Stimulated activated CD8-positive, alpha-beta memory T cell treated with anti-CD3 and anti-CD28 coated beads, Interleukin-15, amount 100 ng/mL, for 4 hours (primary cell): ENCODE results near the gene C13orf46.

ENCODE experiments used
- DNase-seq, 2 donors: peaks; one replicate each; pipeline ENCODE4 v3.0.0-alpha.2; 2020; ENCODE audit warnings: low read depth in 2 of 2

C13orf46 gene

DNA sequence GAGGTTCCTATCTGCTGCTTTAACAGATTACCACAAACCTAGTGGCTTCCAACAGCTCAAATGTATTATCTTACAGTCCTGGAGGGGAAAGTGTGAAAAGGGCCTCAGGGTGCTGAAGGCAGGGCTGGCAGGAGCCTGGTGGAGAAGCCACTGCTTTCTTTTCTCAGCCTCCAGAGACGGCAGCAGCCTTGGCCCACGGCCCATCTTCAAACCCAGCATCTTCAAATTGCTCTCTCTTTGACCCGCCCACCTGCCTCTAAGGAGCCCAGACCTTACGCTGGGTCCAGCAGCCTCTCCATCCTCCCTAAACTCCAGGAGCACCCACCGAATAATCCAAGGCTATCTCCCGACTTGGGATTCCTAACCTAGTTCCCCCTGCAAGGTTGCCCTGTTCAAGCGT lies 35.6 kb downstream of the C13orf46 start:
- no peak for DNase-seq

DNA sequence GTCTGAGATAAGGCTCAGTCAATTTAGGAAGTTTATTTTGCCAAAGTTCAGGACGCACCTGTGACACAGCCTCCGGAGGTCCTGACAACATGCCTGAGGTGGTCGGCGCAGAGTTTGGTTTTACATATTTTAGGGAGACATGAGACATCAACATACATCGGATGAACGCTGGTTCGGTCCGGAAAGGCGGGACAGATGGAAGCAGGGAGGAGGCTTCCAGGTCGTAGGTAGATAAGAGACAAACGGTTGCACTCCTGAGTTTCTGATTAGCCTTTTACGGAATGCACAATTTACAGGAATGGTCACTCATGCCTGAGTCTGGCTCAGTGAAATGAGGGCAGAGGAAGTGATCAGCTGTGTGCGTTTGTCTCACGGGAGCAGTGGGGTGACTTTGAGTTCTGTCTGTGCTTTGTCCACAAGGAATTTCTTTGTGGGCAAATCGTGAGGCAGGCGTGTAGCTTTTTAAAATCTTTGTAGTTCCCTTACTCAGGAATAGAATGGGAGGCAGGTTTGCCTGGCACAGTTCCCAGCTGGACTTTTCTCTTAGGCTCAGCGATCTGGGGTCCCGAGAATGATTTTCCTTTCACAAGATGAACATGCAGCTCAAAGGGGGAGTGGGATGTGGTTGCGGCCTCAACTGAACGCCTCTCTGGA lies 36.2 kb downstream of the C13orf46 start:
- no peak for DNase-seq

DNA sequence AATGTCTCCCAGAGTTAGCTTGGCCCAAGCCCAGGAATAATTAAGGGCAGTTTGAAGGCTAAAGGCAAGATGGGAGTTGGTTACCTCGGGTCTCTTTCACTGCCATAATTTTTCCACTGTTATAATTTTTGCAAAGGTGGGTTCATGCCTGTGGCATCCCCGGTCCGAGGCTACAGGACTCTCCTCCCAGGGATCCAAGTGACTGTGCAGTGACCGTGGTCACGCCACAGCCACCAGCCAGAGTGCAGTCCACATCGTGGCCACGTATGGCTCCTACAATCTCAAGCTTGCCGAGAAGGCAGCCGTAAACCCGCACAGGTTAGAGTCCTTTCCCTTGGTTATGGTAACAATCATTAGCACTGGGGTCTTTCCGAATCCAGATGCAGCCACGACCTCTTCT lies 36.8 kb downstream of the C13orf46 start:
- DNase-seq, result no peak

DNA sequence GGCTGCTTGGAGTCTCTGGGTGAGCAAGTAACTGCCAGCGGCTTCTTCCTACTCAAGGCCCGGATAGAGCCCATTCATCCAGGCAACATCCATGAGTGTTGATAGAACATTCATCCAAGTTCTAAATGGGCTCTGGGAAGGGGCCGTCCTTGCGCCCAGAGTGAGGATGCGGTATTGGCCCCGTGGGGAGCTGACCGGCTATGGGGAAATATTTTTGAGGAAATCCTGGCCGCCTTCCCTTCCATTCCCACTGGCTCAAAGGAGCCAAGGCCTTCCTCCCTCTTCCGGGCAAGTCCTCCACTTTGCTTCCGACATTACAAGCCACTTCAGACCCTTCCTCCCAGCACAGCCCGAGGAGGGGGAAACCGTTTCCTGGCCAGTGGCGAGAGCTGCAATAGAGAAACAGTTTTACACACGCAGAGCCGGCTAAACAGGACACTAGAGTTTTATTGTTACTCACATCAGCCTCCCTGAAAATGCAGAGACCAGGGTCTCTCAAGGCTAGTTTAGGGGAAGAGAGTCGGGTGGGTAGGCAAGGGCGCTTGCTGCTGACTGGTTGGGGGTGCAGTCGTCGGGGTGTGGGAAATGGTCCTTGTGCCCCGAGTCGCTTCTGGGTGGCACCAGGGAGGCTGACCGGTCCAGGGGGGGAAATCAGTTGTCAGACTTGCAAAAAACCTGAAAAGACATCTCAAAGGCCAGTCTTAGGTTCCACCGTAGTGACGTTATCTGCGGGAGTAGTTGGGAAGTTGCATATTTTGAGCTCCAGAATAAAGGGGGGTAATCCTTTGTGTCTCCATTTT lies 37.5 kb downstream of the C13orf46 start:
- no peak for DNase-seq

DNA sequence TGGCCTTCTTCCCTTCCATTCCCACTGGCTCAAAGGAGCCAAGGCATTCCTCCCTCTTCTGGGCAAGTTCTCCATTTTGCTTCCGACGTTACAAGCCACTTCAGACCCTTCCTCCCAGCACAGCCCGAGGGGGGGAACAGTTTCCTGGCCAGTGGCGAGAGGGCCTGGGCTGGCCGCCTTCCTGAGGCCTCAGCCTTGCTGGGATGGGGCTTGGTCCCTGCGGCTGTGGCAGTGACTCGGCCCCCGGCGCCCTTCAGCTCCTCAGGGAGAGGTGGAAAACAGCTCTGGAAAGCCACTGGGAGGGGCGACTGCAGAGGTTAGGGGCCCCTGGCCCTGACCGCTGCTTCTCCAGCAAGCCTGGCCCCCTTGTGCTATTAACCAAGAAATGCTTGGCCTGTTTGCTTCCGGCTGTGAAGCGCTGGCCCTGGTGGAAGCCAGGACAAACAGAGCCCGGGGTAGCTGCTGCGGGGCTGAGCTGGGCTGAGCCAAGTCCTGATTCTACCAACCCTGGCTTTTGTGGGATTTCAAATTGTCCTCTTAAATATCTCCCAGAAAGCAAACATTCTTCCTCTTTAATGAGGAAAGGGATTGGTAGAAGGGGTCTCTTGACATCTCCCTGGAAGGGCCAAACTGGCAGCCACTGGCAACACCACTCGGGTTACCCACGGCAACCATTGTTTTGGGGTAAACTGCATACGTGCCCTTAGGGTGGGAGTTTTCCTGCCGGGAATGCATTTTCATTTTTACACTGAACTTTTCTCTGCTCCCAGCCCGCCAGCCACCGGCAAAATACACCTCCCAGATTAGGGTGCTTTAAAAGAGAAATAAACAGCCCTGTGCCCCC lies 38.7 kb downstream of the C13orf46 start:
- no peak for DNase-seq

DNA sequence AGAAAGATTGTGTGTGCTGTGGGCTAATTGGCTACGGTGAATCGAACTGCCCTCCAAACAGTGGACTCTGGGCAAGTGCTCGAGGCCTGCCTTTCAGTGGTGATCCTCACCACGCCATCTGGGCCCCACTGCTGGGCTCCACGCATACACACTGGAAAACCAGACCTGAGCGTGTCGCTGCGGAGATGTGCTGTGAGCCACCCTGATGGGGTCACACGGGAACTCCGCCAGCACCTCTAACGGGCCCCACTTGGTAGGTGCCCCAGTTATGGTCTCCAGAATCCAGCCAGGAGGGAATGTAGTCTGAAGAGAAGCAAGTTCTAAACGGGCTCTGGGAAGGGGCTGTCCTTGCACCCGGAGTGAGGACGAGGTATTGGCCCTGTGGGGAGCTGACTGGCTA lies 39.3 kb downstream of the C13orf46 start:
- DNase-seq, result no peak

DNA sequence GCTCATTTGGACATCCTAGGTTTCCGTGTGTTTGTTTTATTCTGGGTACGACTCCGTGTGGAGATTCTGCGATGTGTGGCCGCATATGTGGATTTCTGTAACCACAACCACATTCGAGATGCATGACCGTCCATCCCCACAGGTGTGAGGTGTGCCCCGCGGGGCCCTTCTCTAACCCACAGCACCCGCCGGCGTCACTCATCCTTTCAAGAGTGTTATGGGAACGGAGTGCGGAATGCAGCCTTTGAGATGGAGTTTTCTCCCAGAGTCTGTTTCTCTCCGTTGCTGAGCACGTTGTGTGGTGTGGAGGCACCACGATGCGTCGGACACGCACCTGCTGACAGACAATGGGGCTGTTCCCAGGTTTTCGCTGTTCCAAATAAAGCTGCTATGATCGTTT lies 40.0 kb downstream of the C13orf46 start:
- no peak for DNase-seq

DNA sequence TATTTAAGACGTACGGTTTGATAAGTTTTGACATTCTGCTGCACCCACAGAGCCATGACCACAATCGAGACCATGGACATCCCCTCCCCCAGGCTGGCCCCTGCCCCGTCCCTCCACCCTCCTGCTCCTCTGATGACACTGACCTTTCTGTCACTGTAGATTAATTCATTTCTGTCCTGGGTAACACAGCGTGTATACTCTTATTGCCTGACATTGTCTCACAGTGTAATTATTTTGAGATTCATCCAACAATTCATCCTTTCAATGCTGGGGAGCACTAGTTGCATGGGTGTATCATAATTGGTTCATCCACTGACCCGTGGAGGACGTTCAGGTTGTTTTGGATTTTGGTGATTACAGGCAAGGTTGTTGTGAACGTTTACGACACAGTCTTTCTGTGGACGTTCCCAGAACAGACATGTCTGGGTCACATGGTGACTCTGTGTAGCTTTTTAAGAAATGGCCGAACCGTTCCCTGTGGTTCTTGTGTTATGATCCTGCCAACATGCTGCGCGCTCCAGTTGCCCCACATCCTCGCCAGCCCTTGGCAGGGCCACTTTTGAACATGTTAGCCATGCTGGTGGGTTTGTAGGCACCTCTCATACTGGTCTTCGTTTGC lies 41.9 kb downstream of the C13orf46 start:
- no peak for DNase-seq

DNA sequence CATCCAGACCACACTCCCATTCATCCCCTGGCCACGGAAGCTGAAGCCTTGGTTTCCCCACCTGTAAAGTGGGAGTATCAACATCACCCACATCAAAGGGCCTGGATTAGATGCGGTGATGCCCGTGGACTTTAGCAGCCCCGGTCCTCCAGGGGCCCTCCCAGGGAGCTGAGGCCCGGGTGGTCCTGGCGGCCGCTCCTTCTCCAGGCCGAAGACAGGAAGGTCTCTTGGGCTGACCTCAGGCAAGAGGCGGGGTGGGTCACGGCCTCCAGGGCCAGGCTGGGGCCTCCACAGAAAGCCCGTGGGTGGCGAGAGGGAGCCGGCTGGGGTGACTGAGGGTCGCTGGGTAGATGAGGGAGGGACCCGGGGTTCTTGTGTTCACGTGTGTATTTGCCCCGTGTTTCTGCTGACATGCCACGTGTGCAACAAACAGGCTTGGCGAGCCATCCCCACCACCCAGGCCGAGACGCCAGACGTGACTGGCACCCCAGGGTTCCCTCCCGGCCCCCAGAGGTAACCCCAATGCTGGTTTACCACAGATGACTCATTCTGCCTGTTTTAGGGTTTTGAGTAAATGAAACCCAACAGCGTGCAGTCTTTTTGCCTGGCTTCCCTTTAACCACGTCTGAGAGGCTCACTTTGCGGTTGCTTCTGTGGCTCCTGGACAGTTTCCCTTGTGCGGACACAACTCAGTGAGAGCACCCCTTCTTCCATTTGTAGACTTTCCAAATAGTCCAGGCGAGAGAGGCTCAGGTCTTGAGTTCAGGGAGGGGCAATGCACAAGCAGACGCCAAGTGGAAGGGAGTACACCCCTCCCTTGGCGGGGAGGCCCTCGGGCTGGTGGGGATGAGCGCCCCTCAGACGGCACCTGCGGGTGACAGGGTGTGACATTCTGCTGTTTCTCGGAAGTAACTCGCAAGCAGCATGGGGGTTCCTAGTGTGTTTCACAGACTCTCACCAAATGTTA lies 42.9 kb downstream of the C13orf46 start:
- peak; percentile 28 to 39 for DNase-seq

DNA sequence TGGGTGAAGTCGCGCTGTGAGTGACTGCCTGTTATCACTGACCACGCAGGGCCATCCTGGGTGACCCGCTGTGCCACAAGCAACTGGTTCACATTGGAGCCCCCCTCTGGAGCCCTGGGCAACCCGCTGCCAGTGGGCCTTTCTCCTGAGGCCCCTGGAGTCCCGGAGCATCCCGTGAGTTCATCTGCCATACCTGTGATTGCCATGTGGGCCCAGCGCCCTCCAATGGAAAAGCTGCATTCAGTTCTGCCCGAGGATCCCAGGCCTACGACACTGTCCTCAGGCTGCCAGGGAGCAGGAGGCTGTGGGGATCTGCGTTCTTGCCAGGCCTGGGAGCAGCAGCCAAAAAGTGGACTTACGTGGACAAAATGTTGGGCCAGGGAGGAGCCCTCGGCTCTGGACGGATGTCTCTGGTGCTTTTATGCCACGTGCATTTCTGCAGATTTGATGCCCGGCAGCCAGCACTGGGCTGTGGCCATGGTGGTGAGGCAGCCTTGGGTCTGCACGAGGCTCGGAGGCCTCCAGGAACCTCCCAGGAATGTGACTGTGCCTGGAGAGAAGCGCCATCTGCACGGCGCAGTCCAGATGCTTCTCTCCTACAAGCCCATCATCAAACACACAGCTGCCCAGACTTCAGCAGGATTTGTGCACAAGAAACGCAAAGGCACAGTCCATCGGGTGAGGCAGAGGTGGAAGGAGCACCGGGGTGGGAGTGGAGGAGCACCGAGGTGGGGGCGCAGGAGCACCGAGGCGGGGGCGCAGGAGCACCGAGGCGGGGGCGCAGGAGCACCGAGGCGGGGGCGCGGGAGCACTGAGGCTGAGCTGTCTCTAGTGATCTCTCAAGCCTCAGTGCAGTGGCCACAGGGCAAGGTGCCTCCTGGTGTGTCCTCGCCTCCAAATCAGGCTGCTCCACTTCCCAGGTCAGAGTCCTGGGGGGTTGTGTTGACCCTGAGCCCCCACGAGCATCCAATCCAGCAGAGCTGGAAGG lies 44.0 kb downstream of the C13orf46 start:
- no peak for DNase-seq

DNA sequence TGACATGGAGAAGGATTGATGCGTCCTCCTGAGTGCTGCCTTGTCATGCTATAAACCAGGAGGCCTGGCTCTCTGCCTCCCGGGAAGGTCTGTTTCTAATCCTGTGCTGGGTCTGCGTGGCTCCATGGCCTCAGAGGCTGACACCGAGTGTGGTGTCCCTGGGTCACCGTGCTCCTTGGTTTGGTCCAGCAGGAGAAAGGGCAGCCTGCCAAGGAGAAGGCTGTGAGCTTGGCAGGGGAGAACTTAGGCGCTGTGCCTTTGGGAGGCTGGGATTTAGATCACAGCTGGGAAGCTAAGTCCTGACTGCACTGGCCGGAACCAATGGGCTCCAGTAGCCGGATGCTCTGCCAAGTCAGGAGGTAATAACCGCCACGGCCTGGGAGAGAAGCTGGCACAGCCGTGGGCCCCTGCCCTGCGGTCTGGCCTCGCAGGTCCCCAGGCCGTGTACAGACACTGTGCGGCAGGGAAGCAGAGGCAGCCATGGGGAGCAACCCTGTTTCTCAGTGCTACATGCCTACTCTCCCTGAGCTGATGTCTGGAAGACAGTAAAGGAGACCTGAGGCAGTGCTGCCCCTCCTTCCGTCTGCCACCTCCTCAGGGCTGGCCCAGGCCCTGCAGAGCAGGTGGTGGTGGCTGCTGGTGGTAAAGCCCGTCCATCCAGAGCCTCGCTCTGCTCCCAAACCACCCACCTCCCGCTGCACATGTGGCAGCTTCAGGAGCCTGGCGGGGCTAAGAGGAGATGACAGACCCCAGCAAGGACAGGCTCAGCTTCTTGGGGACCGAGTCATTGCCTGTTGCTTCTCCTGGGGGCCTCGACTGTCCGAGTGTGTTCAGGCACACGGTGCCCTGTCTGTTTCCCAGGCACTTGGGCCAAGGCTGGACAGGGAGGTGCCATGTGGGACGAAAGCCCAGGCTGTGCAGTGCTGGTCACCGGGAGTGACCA lies 44.9 kb downstream of the C13orf46 start:
- no peak for DNase-seq

DNA sequence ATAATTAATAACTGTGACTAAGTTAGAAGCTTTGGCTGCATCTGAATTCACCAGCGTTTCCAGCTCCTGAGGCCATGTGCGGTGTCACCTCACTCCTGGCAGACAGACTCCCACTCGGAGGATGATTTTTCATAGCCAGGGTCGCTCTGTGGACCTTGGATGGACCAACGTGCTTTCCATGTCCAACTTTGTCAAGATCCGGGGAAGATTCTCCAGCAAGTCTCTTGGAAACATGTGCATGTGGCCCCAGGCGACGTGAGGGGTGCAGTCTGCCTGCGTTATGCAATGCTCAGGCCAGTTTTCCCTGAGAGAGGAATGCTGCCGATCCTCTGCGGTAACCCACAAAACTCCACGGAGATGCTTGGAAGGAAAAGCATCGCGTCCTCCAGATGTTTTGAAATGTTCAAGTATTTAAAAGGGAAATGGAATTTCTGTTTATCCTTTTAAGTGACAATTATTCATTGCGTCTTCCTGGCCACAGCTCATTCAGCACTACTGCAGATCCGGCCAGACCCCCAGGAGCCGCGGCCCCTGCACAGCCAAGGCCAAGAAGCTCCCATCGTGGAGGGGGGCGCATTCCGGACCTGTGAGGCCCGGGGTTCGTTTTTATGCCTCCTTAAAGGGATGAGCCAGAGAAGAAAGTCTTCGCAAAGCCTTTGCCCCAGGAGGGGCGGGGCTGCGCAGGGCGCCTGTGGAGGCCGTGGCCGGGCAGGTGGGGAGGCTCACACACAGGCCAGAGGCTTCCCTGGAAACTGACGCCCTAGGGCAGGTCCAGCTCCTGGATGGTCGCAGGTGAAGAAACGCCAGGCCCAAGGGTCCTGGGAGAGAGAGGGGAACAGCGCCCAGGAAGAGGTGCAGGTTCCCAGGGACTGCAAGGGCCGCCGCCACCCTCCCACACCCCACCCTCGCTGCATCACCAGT lies 46.0 kb downstream of the C13orf46 start:
- DNase-seq, result no peak

DNA sequence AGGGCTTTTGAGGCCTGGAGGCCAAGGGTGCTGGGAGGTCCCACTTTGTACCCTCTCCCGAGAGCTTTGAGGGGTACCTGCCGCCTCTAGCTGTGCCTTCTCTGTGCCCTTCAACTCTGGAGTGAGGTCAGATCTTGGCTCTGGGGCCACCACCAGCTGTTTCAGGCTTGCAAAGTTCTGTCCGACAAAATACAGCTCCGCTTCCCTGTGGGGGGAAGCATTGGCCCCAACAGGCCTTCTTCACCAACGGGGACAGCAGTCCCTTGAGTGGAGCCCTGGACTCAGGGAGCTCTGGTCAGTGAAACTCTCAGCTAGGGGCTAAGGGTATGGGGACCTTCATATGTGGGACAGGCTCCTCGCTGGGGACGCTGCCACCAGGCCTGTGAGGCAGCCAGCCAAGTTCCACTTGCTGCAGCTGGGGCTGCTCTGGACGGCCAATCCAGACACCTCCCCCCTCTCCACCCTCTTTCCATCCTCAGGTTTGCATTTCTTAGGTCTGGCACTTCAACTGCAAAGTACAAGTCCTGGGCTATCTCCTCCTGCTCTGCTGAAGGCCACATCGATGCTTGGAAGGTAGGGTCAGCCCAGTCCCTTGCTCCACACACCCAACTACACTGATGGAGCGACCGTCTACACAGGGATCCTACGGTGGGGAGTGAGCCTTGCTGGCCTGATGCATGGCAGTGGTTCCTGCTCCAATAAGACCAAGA lies 46.8 kb downstream of the C13orf46 start:
- no peak for DNase-seq

DNA sequence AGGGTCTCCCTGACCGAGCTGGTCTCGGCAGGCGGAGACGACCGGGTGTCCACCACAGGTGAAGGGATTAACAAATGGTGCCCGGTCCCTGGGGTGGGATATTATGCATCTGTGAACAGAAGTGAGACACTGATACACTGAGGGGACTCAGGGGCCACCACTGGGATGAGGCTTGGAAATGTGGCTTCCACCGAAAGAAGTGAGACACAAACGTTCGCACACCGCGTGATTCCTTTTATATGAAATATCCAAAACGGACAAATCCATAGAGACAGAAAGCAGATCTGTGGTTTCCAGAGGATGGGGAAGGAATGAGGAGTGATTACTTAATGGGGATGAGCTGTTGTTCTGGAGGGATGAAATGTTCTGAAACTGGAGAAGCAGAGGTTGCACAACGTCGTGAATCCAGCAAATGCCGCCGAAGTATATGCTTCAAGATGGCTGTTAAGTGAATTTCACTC lies 47.5 kb downstream of the C13orf46 start:
- DNase-seq, result no peak

DNA sequence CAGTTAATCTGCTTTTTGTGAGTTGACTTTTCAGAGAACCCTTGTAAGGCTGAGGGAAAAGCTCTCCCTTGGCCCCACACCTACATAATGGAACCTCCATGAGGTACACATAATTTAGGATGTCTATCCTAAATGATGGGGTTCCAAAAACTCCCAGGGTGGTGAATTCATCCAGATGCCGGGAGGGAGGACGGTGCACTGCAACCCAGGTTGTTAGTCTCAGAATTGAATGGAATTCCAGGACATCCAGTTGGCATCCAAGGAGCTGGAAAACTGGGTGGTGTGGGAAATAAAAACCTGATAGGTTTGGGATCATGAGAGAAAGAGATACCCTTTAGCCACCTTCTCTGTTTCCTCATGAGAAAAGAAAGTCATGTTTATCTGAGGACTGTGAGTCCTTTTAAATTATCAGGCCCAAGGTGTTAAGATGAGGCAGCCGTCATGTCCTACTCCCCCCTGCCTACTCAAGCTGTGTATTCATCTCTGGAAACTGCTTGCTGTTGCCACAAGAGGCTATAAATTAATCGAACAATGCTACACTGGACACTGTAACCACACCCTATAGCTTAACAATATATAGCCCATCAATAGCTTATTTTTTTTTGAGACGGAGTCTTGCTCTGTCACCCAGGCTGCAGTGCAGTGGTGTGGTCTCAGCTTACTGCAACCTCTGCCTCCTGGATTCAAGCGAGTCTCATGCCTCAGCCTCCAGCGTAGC lies 49.5 kb downstream of the C13orf46 start:
- DNase-seq, result no peak
